ENCODE results near the gene LRRK1.

- TF ChIP-seq, protein P1, sequence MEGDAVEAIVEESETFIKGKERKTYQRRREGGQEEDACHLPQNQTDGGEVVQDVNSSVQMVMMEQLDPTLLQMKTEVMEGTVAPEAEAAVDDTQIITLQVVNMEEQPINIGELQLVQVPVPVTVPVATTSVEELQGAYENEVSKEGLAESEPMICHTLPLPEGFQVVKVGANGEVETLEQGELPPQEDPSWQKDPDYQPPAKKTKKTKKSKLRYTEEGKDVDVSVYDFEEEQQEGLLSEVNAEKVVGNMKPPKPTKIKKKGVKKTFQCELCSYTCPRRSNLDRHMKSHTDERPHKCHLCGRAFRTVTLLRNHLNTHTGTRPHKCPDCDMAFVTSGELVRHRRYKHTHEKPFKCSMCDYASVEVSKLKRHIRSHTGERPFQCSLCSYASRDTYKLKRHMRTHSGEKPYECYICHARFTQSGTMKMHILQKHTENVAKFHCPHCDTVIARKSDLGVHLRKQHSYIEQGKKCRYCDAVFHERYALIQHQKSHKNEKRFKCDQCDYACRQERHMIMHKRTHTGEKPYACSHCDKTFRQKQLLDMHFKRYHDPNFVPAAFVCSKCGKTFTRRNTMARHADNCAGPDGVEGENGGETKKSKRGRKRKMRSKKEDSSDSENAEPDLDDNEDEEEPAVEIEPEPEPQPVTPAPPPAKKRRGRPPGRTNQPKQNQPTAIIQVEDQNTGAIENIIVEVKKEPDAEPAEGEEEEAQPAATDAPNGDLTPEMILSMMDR (optimal IDR thresholded peaks at IDR 0.05 in 1 of 3, IDR thresholded peaks at IDR 0.05 in 1 of 3, conservative IDR thresholded peaks at IDR 0.05 in 1 of 3; ENCODE audit: extremely low read depth in 1 of 3, insufficient read depth in 2 of 3, low read length in 3 of 3), result no peak
- no peak for TF ChIP-seq EZH2 (IDR thresholded peaks at IDR 0.05; ENCODE audit: low read length)
These were observed 195.5 kb downstream of the LRRK1 start for GRCh38 chr15:101114610-101115009.
